HG02610 (cell line): Measurements from ENCODE around the gene PPP1R14B.

Source experiments
- ATAC-seq: cut with Tn5 transposase; IDR thresholded peaks from one replicate; pipeline ENCODE4 v1.9.1; 2021; ENCODE audit warnings: mild to moderate bottlenecking, moderate library complexity; ENCODE audit not compliant: unreplicated experiment

Gene PPP1R14B

DNA sequence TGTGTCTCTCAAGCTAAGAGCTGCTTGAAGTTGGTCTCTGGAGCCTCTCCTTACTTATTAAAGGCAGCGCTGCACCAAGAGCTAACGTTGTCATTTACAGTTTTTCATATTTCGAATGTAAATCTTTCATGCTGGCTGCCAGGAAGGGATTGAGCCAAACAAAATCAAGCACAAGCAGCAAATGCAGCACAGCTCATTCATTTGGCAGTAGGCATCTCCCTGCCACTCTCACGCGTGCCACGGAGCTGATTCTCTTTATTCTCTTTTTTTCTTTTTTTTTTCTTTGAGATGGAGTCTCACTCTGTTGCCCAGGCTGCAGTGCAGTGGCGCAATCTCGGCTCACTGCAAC, 13.8 kb downstream of the PPP1R14B start:
- ATAC-seq = no peak

DNA sequence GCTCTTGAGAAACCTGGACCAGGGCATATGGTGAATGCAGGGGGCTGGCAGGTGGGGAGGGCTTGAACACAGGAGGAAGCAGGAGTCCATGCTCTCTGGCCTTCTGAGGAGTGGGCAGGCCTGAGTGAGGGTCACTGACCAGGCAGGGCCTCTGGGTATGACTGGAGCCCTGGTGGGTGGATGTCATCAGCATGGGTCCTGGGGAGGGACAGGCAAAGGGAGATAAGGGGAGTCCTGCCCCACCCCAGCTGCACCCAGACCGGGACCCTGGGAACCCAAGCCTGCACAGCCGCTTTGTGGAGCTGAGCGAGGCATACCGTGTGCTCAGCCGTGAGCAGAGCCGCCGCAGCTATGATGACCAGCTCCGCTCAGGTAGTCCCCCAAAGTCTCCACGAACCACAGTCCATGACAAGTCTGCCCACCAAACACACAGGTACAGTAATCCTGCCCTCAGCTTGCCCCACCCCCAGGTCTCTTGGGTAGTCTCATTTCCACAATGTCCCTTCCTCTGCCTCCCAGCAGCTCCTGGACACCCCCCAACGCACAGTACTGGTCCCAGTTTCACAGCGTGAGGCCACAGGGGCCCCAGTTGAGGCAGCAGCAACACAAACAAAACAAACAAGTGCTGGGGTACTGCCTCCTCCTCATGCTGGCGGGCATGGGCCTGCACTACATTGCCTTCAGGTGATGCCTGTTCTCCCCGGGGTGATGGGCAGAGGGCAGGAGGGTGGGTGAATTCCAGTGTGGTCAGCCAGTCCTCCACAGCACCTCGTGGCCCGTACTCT, 14.4 kb downstream of the PPP1R14B start:
- ATAC-seq = no peak

DNA sequence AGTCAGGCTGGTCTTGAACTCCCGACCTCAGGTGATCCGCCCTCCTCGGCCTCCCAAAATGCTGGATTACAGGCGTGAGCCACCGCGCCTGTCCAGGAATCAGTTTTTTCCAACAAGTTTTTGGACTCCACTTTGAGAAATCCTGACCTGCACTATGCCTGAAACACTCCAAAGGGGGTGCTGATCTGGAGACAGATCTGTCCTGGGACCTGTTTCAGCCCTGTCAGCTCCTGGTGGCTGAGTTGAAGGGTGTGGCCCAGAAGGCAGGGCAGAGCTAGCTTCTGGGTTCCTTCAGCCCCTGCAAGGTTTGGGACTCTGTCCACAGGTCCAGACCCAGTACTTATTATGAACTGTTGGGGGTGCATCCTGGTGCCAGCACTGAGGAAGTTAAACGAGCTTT, 15.2 kb downstream of the PPP1R14B start:
- no peak for ATAC-seq

DNA sequence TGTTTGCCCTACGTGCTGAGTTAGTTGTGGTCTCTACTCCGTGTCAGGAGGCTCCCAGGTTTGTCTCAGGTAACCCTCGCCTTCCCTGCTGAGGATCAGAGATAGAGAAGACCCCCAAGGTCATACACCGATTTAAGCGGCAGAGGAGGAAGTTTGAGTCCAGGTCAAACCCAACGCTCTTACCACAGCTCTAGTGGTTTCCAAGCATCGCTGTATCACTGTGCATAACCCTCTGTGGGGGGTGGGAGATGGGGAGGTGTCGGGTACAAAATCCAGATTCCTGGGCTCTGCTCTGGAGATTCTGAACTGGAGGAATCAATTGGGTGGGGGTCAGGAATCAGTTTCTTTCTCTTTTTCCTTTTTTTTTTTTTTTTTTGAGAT, 15.8 kb downstream of the PPP1R14B start:
- no peak for ATAC-seq

GRCh38 chr11:64230171-64230984, 16.4 kb downstream of the PPP1R14B start, which contains the start of gene DNAJC4:
TSS of gene DNAJC4 (plus strand) at chr11:64230548. CDS start at chr11:64230855, 307 bp downstream.
- peak; percentile 43 for ATAC-seq

GRCh38 chr11:64229744-64230170, 17.0 kb downstream of the PPP1R14B start:
- ATAC-seq = no peak

DNA sequence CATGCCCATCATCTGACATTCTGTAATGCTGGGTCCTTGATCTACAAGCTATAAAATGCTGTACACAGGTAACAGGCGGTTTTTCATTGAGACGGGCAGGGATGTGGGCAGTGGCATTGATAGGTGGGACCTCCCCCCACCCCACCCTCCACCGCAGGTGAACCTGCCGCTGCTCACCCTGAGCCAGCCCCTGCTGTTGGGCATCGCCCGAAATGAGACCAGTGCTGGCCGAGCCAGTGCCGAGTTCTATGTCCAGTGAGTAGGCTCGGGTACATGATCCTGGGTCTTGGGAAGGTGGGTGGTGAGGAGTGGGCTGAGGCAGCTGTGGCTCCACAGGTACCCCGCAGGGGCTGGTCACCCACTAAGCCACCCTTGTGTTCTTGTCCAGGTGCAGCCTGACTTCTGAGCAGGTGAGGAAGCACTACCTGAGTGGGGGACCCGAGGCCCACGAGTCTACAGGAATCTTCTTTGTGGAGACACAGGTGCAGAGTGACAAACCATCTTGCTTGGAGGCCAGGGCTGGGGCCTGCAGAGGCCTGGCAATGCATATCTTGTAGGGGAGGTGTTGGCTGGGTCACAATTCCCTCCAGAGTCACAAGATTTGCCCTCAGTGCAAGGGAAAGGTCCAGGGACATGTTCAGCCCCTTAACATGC, 17.5 kb downstream of the PPP1R14B start:
- ATAC-seq = no peak

GRCh38 chr11:64227405-64227956, 19.3 kb downstream of the PPP1R14B start:
- ATAC-seq = no peak

DNA sequence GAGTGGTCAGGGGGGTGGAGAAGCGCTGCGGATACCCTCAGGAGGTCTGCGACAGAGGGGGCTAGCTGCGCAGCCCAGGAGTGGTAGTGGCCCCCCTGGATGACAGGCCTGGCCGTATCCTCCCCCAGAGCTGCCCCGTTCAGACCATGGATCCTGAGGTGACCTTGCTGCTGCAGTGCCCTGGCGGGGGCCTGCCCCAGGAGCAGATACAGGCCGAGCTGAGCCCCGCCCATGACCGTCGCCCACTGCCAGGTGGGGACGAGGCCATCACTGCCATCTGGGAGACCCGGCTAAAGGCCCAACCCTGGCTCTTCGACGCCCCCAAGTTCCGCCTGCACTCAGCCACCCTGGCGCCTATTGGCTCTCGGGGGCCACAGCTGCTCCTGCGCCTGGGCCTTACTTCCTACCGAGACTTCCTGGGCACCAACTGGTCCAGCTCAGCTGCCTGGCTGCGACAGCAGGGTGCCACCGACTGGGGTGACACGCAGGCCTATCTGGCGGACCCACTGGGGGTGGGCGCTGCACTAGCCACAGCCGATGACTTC, 20.2 kb downstream of the PPP1R14B start:
- no peak for ATAC-seq

GRCh38 chr11:64225608-64226506, 20.9 kb downstream of the PPP1R14B start, which contains the start of the genes NUDT22 and TRPT1:
TSS of gene NUDT22 (plus strand) at chr11:64226274. CDS start at chr11:64226653, 379 bp downstream.
TSS of gene TRPT1 (minus strand) at chr11:64226186. CDS start at chr11:64225860, 326 bp downstream.
- peak; percentile 46 for ATAC-seq

- no peak for ATAC-seq
Measured at GRCh38 chr11:64224891-64225607, 21.7 kb downstream of the PPP1R14B start.

GRCh38 chr11:64224151-64224890, 22.4 kb downstream of the PPP1R14B start:
- ATAC-seq = no peak

GRCh38 chr11:64223001-64223651, 23.6 kb downstream of the PPP1R14B start:
- ATAC-seq = no peak

- no peak for ATAC-seq
Measured at GRCh38 chr11:64222651-64223000, 24.1 kb downstream of the PPP1R14B start.

DNA sequence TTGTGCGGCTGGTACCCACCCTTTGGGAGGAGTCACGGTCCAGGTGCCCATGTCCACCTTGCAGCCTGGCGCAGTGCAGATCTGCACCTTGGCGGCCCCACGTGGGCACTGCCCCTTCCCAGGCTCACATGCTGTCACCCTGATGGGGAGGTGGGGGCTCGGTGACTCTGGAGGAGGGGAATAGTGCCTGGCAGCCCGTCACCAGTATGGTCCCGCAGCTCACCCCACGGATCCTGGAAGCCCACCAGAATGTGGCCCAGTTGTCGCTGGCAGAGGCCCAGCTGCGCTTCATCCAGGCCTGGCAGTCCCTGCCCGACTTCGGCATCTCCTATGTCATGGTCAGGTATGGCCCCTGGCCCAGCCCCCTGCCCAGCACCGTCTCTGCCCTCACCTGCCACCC, 25.9 kb downstream of the PPP1R14B start:
- ATAC-seq = no peak

- no peak for ATAC-seq
Measured at GRCh38 chr11:64220271-64220670, 26.5 kb downstream of the PPP1R14B start.

DNA sequence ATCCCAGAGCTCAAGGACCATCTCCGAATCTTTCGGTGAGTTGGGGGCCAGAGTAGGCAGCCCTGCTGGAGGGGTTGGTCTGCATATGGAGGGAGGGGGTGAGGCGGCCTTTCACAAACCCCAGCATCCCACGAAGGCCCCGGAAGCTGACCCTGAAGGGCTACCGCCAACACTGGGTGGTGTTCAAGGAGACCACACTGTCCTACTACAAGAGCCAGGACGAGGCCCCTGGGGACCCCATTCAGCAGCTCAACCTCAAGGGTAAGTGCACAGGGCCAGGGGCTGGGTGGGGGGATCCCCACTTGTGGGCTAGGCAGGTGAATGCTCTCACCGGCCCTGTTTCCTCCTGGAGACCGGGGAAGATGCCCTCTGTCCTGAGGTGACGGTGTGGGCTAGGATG, 27.0 kb downstream of the PPP1R14B start:
- ATAC-seq = no peak

DNA sequence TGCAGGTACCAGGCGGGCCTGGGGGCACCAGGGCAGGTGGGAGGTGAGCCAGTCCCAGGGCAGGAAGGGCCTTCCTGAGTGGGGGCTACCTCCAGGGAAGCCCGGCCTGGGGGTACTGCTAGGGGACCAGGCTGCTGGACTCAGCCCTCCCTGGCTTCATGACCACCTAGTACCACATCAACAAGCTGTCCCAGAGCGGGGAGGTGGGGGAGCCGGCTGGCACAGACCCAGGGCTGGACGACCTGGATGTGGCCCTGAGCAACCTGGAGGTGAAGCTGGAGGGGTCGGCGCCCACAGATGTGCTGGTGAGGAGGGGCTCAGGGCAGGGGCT, 27.4 kb downstream of the PPP1R14B start:
- no peak for ATAC-seq
